Activated CD8-positive, alpha-beta memory T cell treated with anti-CD3 and anti-CD28 coated beads for 48 hours (primary cell): ENCODE results near the gene FAM149B1.

Experiments
- DNase-seq, 3 experiments: peaks; one replicate each; pipeline ENCODE4 v3.0.0-alpha.2; 2020; ENCODE audit warnings: low read depth in 2 of 3, low spot score in 2 of 3

The FAM149B1 gene

DNA sequence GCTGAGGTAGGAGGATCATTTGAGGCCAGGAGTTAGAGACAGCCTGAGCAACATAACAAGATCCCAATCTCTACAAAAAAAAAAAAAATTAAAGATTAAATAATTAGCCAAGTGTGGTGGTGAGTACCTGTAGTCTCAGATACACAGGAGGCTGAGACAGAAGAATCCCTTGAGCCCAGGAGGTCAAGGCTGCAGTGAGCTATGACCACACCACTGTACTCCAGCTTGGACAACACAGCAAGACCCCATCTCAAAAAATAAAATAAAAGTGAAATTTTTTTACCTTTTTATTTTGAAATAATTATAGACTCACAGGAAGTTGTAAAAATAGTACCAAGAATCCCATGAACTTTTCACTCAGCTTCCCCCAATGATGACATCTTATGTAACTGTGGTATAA, 4.9 kb downstream of the FAM149B1 start:
- DNase-seq: no peak

DNA sequence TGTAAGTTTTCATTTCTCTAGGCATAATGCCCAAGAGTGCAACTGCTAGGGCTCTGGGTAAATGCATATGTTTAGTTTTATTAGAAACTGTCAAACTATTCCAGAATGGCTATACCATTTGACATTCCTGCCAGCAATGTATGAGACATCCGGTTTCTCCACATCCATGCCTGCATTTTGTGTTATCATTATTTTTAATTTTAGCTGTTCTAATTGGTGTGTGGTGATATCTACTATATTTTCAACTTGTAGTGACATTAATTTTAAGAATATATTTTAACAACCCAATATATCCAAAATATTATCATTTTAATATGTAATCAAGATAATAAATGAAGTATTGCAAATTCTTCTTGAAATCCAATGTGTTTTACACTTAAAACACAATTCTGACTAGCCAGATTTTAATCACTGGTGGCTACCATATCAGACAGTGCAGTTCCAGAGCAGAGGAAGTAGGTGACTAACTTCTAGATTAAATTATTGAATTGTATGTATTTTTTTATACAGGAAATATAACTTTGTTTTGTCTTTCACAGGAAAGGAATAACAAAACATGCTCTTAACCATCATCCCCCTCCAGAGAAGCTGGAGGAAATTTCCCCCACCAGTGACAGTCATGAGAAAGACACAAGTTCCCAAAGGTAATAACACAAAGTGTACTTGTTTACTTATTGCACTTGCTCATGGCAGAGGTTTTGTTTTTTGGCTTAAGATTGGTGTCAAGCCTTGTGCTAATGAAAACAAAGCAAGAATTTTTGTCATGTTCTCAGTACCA, 6.4 kb downstream of the FAM149B1 start:
- no peak for DNase-seq

DNA sequence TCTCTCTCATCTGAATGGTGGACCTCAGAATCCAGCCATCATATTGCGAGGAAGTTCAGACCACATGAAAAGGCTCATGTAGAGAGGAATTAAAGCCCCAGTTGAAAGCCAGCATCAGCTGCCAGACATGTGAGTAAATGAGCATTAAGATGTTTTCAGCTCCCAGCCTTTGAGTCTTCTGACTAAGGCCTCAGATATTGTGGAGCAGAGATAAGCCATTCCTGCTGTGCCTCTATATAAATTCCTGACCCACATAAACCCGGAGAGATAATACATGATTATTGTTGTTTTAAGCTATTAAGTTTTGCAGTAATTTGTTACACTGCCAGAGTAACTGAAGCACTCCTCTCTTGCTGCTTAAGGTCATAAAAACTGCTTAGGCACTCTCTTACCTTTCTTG, 14.6 kb downstream of the FAM149B1 start:
- DNase-seq: no peak

DNA sequence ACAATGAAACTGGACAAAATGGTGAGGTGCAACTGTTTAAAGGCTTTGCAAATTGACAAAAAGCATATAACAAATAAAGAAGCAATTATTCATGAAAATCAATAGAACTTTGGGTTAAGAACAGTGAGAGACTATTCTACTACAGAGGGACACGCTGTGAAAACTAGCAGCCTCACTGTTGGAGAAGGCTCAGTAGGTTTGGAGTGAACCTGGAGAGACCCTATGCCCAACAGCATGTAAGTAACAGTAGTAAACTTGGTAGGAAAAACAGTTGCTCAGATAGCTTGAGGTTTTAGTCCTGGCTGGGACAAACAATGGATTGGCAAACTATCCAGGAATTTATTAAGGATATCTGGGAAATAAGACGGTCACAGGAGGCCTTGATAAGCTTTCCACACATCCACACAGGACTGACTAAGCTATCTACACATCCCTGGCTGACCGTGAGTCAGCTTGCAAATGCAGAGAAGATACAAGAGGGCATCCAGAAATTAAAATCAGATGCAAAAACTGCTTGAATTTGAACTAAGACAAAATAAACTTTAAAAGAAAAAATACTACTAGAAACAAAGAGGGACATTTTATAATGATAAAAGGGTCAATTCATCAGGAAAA, 15.9 kb downstream of the FAM149B1 start:
- no peak for DNase-seq

DNA sequence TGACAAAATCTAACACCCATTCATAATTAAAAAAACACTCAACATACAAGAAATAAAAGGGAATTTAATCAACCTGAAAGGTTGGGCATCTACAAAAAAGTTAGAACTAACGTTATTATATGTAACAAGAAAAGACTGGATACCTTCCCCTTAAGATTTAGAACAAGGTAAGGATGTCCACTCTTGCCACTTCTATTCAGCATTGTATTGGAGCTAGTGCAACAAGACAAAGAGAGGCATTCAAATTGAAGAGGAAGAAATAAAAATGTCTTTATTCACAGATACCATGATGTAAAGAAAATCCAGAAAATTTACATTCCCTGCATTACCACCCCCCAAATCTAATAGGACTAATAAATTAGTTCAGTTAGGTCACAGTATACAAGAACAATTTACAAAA, 18.3 kb downstream of the FAM149B1 start:
- DNase-seq: no peak

DNA sequence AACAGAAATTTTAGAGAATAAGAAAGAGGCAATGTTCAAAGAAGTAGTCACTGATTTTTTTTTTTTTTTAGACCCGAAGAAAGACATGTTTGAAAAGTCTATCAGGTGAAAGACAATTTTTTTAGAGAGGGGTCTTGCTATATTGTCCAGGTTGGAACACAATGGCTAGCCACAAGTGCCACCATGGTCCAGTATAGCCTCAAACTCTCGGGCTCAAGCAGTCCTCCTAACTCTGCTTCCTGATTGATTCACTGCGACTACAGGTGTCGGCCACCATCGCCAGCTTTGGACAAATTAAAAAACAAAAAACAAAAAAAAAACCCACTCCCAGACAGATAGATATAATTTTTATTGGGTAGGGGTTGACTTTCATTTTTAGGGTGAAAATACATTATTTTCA, 22.3 kb downstream of the FAM149B1 start:
- no peak for DNase-seq

DNA sequence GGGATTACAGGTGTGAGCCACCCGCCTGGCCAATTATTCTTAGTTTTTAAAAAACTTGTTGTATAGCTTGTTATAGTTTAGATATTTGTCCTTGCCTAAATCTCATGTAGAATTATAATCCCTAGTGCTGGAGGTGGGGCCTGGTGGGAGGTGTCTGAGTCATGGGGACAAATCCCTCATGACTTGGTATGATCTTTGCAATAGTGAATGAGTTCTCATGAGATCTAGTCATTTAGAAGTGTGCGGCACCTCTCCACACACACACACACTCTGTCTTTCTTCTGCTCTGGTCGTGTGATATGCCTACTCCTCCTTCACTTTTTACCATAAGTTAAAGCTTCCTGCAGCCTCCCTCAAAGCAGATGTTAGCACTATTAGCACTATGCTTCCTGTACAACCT, 37.2 kb downstream of the FAM149B1 start:
- DNase-seq: no peak

DNA sequence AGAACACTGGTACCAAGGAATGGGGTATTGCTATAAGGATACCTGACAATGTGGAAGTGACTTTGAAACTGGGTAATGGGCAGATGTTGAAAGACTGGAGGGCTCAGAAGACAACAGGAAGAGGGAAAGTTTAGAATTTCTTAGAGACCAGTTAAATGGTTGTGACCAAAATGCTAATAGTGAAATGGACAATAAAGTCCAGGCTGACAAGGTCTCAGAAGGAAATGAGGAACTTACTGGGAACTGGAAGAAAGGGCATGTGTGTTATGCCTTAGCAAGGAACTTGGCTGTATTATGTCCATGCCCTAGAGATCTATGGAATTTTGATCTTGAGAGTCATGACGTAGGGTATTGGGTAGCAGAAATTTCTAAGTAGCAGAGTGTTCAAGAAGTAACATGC, 38.0 kb downstream of the FAM149B1 start:
- no peak for DNase-seq

DNA sequence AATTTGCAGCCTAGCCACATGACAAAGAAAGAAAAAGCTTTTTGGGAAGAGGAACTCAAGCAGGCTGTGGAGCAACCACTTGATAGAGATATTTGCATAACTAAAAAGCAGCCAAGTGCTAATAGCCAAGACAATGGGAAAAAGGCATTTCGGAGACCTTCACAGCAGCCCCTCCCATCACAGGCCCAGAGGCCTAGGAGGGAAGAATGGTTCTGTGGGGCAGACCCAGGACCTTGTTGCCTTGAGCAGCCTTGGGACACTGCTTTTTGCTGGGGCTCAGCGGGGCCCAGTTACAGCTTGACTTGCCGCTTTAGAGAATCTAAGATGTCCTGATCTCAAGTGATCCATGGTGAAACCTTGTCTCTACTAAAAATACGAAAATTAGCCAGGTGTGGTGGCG, 38.5 kb downstream of the FAM149B1 start:
- DNase-seq: no peak

DNA sequence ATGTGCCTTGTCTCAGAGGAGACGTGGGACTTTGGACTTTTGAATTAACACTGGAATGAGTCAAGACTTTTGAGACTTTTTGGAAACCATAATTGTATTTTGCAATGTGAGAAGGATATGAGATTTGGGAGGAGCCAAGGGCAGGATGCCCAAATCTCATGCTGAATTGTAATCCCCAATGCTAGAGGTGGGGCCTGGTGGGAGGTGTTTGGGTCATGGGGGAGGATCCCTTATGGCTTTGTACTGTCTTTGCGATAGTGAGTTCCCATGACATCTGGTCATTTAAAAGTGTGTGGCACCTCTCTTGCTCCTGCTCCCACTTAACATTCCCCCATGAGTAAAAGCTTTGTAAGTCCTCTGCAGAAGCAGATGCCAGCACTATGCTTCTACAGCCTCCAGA, 40.0 kb downstream of the FAM149B1 start:
- DNase-seq: no peak

DNA sequence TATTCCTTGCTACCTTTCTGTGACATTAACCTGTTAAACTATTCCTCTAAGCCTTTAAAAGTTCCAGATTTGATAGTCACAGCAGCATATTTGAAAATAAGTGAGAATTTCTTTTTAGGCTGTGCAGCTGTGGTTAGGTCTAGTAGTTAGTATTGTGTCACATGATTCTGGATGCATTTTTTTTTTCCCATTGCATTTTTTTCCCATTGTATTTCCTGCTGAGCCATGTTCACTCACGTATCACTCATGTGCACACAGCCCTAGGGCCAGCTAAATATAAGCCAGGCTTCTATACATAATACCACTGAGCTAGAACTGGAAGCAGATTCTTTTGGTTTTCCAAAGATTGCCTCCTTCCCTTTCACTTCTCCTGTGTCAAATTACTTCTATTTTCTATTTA, 41.8 kb downstream of the FAM149B1 start:
- no peak for DNase-seq

DNA sequence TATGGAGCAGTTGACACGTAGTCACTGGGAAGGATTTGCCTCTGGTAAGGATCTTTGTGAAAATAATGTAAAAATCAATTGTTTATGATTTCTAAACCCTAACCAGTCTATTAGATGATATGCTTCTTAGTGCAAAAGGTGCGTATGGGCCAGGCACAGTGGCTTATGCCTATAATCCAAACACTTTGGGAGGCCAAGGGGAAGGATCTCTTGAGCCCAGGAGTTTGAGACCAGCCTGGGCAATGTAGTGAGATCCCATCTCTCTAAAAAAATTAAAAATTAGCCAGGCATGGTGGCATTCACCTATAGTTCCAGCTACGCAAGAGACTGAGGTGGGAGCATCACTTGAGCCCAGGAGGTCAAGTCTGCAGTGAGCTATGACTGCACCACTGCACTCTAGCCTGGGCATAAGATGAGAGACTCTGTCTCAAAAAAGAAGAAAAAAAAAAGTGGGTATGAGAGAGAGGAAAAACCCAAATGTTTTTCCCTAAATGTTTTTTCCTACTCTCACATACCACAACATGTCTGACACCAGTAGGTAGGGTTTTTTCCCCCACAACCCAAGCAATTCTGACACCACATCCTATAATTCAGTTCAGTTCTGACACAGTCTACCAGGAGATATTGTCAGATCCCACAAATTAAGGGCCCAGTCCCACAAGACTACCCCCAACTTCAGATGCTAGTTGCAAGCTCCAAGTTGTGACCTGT, 42.6 kb downstream of the FAM149B1 start:
- no peak for DNase-seq

DNA sequence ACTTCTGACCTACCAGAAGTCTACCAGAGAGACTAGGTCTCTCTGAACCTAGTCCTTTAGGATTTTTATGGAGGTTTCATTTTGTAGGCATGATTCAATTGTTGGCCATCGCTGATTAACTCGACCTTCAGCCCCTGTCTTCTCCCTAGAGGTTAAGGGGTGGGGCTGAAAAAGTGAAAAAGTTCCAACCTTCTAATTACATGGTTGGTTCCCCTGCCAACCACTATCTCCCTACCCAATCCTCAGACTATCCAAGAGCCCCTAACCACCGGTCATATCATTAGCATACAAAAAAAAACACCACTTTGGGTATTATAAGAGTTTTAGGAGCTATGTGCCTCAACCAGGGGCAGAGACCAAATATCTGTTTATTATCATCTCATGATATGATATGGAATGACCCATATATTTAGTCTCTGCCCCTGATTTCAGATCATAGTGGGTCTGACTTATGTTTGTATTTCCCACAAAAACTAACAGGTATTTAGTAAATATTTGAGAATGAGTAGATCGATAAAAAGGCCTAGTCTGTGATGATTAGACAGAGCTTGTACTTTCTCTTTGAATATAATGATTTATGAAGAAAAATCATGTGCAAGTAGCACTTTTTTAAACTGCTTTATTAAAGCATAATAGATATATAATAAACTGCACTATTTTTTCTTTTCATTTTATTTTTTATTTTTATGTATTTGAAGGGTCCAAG, 43.3 kb downstream of the FAM149B1 start:
- no peak for DNase-seq

DNA sequence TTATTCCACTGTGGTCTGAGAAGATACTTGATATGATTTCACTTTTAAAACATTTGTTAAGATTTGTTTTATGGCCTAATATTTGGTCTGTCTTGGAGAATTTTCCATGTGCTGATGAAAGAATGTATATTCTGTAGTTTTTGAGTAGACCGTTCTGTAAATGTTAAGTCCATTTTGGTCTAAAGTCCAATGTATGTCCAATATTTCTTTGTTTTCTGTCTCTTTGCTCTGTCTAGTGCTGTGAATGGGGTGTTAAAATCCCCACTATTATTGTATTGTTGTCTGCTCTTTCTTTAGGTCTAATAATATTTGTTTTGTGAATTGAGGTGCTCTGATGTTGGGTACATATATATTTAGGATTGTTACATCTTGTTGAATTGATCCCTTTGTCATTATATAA, 47.8 kb downstream of the FAM149B1 start:
- no peak for DNase-seq

DNA sequence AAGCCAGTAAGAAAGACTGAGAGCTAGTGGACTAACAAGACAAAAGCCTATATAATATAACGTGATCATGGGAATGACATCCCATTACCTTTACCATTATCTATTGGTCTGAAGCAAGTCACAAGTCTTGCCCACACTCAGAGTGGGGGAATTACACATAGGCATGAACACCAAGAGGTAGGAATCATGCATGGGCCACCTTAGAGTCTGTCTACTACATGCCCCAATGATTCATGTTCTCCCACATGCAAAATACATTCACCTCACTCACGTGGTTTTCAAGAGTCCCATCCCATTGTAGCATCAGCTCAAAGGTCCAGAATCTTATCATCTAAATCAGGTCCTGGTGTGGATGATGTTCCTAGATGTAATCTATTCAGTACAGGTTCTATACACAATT, 49.7 kb downstream of the FAM149B1 start:
- DNase-seq: no peak

DNA sequence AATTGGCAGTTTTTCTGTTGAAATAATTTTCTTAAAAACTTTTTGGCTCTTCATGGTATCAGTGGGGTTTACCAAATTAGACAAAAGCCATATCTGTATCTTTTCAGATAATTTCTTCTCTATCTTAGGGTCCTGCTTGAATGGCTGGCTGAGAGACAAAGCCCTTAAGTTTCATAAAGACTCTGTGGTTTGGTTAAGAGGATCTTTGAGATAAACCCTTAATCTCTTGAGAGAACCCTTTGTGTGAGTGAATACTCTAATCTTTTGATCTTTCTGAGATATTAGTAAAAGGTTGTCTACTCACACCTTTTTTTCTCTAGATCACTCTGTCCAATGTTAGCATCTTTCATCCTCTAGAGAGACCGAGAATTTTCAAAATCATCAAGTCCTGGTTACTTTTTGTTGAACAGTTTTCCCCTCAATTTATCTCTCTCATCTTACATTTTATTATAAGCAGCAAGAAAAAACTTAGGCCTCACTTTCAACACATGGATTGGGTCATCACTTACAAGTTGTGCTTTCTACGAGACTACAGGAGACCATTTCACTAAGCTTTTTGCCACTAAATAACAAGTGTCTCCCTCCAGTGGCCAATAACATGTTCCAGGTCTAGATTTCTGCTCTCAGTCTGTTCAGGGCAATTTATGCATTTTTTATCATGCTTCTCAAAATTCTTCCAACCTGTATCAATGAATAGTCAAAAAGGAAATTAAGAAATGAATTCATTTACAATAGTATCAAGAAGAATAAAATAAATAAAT, 50.7 kb downstream of the FAM149B1 start:
- DNase-seq: no peak

DNA sequence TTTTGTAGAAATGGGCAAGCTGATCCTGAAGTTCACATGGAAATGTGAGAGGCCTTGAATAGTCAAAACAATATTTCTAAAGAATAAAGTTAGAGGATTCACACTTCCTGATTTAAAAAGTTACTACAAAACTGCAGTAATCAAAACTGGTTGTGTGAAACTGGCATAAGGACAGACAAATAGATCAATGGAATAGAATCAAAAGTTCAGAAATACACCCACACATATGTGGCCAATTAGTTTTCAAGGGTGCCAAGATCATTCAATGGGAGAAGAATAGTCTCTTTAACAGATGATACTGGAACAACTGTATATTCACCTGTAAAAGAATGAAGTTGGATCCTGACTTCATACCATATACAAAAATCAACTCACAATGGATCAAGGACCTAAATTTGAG, 51.5 kb downstream of the FAM149B1 start:
- no peak for DNase-seq

DNA sequence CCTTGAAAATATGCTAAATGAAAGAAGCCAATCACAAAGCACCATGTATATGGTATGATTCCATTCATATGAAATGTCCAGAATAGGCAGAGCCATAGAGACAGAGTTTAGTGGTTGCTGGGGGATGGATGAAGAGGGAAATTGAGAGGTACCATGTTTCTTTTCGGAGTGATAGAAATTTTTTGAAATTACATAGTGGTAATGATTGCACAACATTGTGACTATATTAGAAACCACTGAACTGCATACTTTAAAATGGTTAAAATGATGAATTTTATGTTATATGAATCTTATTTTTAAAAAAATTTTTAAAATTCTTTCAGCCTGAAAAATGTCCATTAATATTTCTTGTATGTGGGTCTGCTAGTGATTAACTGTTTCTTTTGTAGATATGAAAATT, 53.1 kb downstream of the FAM149B1 start:
- no peak for DNase-seq

DNA sequence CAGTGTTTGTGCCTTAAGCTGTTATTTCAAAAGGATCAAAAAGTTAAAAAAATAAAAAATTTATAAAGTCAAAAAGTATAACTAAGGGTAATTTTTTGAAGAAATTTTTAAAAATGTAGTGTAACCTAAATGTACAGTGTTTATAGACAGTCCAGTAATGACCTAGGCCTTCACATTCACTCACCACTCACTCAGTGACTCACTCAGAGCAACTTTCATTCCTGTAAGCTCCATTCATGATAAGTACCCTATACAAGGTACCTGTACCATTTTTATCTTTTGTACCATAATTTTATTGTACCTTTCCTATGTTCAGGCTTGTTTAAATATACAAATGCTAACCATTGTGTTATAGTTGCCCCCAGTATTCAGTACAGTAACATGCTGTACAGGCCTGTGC, 57.6 kb downstream of the FAM149B1 start:
- DNase-seq: no peak

DNA sequence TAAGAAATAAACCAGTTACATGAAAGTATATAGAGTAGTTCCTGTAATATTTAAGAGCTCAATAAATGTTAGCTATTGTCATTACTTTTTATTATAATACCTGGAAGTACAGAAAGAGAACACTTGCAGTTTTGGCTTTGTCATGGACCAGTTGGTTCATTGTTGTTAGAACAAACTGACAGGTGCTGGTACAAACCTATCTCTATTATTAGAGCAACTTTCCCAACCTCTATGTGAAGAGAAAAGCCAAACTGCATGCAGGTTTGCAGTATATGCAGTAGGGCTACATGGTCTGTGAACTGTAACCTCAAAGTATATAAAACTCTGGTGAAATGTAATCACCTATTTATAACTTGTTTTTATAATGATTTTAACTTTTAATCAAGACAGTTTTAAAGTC, 58.7 kb downstream of the FAM149B1 start:
- DNase-seq: no peak

DNA sequence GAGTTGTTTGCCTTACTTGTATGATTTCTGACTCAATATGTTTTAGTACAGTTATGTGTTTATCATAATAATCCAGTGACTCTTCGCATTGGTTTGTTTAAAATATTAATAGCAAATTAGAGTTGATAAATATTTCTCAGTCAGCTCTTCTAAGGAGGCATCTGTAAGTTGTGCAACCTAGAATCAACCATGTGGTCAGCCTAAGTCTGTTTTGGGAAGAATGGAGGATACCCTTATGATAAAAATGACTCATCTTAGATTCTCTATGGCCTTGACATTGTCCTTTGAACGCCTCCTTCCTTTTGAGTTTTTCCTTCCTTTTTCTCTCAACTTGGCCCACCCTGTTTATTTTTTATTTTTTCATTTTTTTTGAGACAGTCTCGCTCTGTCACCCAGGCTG, 60.3 kb downstream of the FAM149B1 start:
- no peak for DNase-seq
